Neuron (in vitro differentiated cells): ENCODE measurements around the gene BIK.
A peak's percentile ranks its signal among the peaks of the same experiment; 100 is the strongest.

Experiments used
- H2AFZ ChIP-seq: one replicate; pipeline ENCODE4 v1.6.1; 2013; ENCODE audit warnings: low read depth, mild to moderate bottlenecking, inconsistent platforms, low read length, moderate library complexity
- H3K27me3 ChIP-seq: one replicate; pipeline ENCODE4 v1.6.1; 2013; ENCODE audit warnings: low read length; ENCODE audit not compliant: insufficient read depth
- H3K36me3 ChIP-seq: one replicate; pipeline ENCODE4 v1.6.1; 2013; ENCODE audit warnings: low read length; ENCODE audit not compliant: insufficient read depth
- H3K4me1 ChIP-seq: one replicate; pipeline ENCODE4 v1.6.1; 2013; ENCODE audit warnings: low read length; ENCODE audit not compliant: insufficient read depth
- H3K4me3 ChIP-seq: 2 replicates; pipeline ENCODE4 v1.5.1; 2013; ENCODE audit warnings: mild to moderate bottlenecking, low read length, moderate library complexity
- H3K9me3 ChIP-seq: one replicate; pipeline ENCODE4 v1.6.1; 2013; ENCODE audit warnings: low read length

BIK gene

GRCh38 chr22:43110927-43111623, 525 bp downstream of the BIK start:
- Histone ChIP-seq H2AFZ (peak overlapping the region; percentile 57), H3K27me3 (peaks cover 29% of the 10 kb centered on the region), H3K4me1 (peaks cover 17% of the 10 kb centered on the region), H3K9me3 (no peaks in the 10 kb centered on the region), H3K4me3 (peak overlapping the region; percentile 40), H3K36me3 (no peaks in the 10 kb centered on the region)

GRCh38 chr22:43113526-43114251, 3.1 kb downstream of the BIK start:
- H3K27me3 ChIP-seq = peaks cover 29% of the 10 kb centered on the region
- H3K36me3 ChIP-seq = no peaks in the 10 kb centered on the region
- H2AFZ ChIP-seq = no peak overlapping the region
- H3K4me3 ChIP-seq = no peak overlapping the region
- H3K9me3 ChIP-seq = no peaks in the 10 kb centered on the region
- H3K4me1 ChIP-seq = peaks cover 17% of the 10 kb centered on the region

GRCh38 chr22:43114958-43115357, 4.4 kb downstream of the BIK start:
- Histone ChIP-seq H3K4me1 (peaks cover 16% of the 10 kb centered on the region), H3K4me3 (no peak overlapping the region), H3K9me3 (no peaks in the 10 kb centered on the region), H3K27me3 (peaks cover 21% of the 10 kb centered on the region), H2AFZ (no peak overlapping the region), H3K36me3 (no peaks in the 10 kb centered on the region)

- Histone ChIP-seq H3K4me3 (no peak overlapping the region), H3K4me1 (no peaks in the 10 kb centered on the region), H2AFZ (no peak overlapping the region), H3K9me3 (no peaks in the 10 kb centered on the region), H3K27me3 (peaks cover 4% of the 10 kb centered on the region), H3K36me3 (no peaks in the 10 kb centered on the region)
These were observed 6.4 kb downstream of the BIK start for GRCh38 chr22:43116932-43117331.

- Histone ChIP-seq H3K4me3 (no peak overlapping the region), H3K36me3 (no peaks in the 10 kb centered on the region), H3K4me1 (no peaks in the 10 kb centered on the region), H3K27me3 (no peaks in the 10 kb centered on the region), H2AFZ (no peak overlapping the region), H3K9me3 (no peaks in the 10 kb centered on the region)
These were observed 7.7 kb downstream of the BIK start for GRCh38 chr22:43118024-43118849.

- Histone ChIP-seq H3K36me3 (no peaks in the 10 kb centered on the region), H3K9me3 (no peaks in the 10 kb centered on the region), H3K4me1 (no peaks in the 10 kb centered on the region), H3K27me3 (no peaks in the 10 kb centered on the region), H2AFZ (no peak overlapping the region), H3K4me3 (no peak overlapping the region)
These were observed 8.5 kb downstream of the BIK start for GRCh38 chr22:43118953-43119458.

GRCh38 chr22:43126501-43127165, 16.1 kb downstream of the BIK start:
- Histone ChIP-seq H2AFZ (no peak overlapping the region), H3K9me3 (no peaks in the 10 kb centered on the region), H3K27me3 (no peaks in the 10 kb centered on the region), H3K4me1 (peaks cover 8% of the 10 kb centered on the region), H3K36me3 (peaks cover 7% of the 10 kb centered on the region), H3K4me3 (no peak overlapping the region)

- no peaks in the 10 kb centered on the region for H3K27me3 ChIP-seq
- no peaks in the 10 kb centered on the region for H3K9me3 ChIP-seq
- H3K4me1 ChIP-seq = peaks cover 8% of the 10 kb centered on the region
- H3K36me3 ChIP-seq = peaks cover 14% of the 10 kb centered on the region
- H3K4me3 ChIP-seq = no peak overlapping the region
- no peak overlapping the region for H2AFZ ChIP-seq
These were observed 16.8 kb downstream of the BIK start for GRCh38 chr22:43127166-43127908.

- no peaks in the 10 kb centered on the region for H3K9me3 ChIP-seq
- H2AFZ ChIP-seq = no peak overlapping the region
- peaks cover 20% of the 10 kb centered on the region for H3K36me3 ChIP-seq
- H3K27me3 ChIP-seq = no peaks in the 10 kb centered on the region
- H3K4me1 ChIP-seq = peaks cover 8% of the 10 kb centered on the region
- no peak overlapping the region for H3K4me3 ChIP-seq
These were observed 17.6 kb downstream of the BIK start for GRCh38 chr22:43128116-43128515.

GRCh38 chr22:43128928-43129424, 18.4 kb downstream of the BIK start:
- peaks cover 25% of the 10 kb centered on the region for H3K36me3 ChIP-seq
- no peaks in the 10 kb centered on the region for H3K27me3 ChIP-seq
- no peak overlapping the region for H2AFZ ChIP-seq
- no peaks in the 10 kb centered on the region for H3K9me3 ChIP-seq
- no peak overlapping the region for H3K4me3 ChIP-seq
- peaks cover 8% of the 10 kb centered on the region for H3K4me1 ChIP-seq

GRCh38 chr22:43129426-43130425, 19.2 kb downstream of the BIK start:
- Histone ChIP-seq H2AFZ (no peak overlapping the region), H3K27me3 (no peaks in the 10 kb centered on the region), H3K36me3 (peaks cover 31% of the 10 kb centered on the region), H3K4me1 (peaks cover 8% of the 10 kb centered on the region), H3K4me3 (no peak overlapping the region), H3K9me3 (no peaks in the 10 kb centered on the region)
